GM15510 (cell line): ENCODE measurements around the gene ZBTB9.

Source experiments
- POLR2A ChIP-seq: IDR thresholded peaks from 3 replicates; pipeline ENCODE4 v1.6.1; 2011; ENCODE audit warnings: borderline replicate concordance; ENCODE audit not compliant: insufficient read length; ENCODE audit errors: extremely low read depth

The ZBTB9 gene

GRCh38 chr6:33505548-33506370 lies 51.4 kb downstream of the ZBTB9 start:
- TF ChIP-seq POLR2A: no peak
